ENCODE results near the gene TMEM163.
"Not testable (repeated sequence)": the region's sequence is repeated elsewhere in the genome, so short reads cannot be mapped to it uniquely, and the experiment has no call there.

TMEM163 gene

GRCh38 chr2:134660626-134661402 lies 58.0 kb downstream of the TMEM163 start:
- no peak for DNase-seq

GRCh38 chr2:134659724-134660123 lies 59.1 kb downstream of the TMEM163 start:
- DNase-seq = no peak

GRCh38 chr2:134657650-134658250 lies 61.0 kb downstream of the TMEM163 start:
- no peak for DNase-seq

- DNase-seq = not testable (repeated sequence)
These were observed 62.4 kb downstream of the TMEM163 start for GRCh38 chr2:134656391-134656790.

GRCh38 chr2:134648586-134648985 lies 70.2 kb downstream of the TMEM163 start:
- DNase-seq = no peak

- DNase-seq = no peak
These were observed 71.1 kb downstream of the TMEM163 start for GRCh38 chr2:134647607-134648256.

- DNase-seq = no peak
These were observed 75.9 kb downstream of the TMEM163 start for GRCh38 chr2:134642938-134643337.

GRCh38 chr2:134640494-134640893 lies 78.3 kb downstream of the TMEM163 start:
- no peak for DNase-seq

- DNase-seq = no peak
These were observed 79.5 kb downstream of the TMEM163 start for GRCh38 chr2:134639265-134639664.

- no peak for DNase-seq
These were observed 82.1 kb downstream of the TMEM163 start for GRCh38 chr2:134636714-134637113.

GRCh38 chr2:134634054-134634753 lies 84.6 kb downstream of the TMEM163 start:
- DNase-seq = peak; percentile 44

GRCh38 chr2:134630504-134631159 lies 88.2 kb downstream of the TMEM163 start:
- no peak for DNase-seq

- DNase-seq = no peak
These were observed 90.3 kb downstream of the TMEM163 start for GRCh38 chr2:134628453-134628852.

- no peak for DNase-seq
These were observed 92.0 kb downstream of the TMEM163 start for GRCh38 chr2:134626781-134627180.

GRCh38 chr2:134625311-134625710 lies 93.5 kb downstream of the TMEM163 start:
- DNase-seq = no peak

- no peak for DNase-seq
These were observed 95.0 kb downstream of the TMEM163 start for GRCh38 chr2:134623796-134624195.

- no peak for DNase-seq
These were observed 95.8 kb downstream of the TMEM163 start for GRCh38 chr2:134623046-134623445.

- no peak for DNase-seq
These were observed 96.7 kb downstream of the TMEM163 start for GRCh38 chr2:134621939-134622705.

- no peak for DNase-seq
These were observed 99.5 kb downstream of the TMEM163 start for GRCh38 chr2:134619250-134619649.

GRCh38 chr2:134615480-134615879 lies 103.3 kb downstream of the TMEM163 start:
- DNase-seq = not testable (repeated sequence)

GRCh38 chr2:134611316-134611715 lies 107.5 kb downstream of the TMEM163 start:
- no peak for DNase-seq

- no peak for DNase-seq
These were observed 107.9 kb downstream of the TMEM163 start for GRCh38 chr2:134610871-134611270.

Data from midbrain (tissue), 1 donor.